GM23338 (cell line): ENCODE data around the gene PNKP.

Experiments used
- CREB1 ChIP-seq: fragments of 250-450 bp; sonication (Bioruptor Pico); IDR thresholded peaks from 2 replicates; pipeline ENCODE4 v1.5.0; 2020; ENCODE audit warnings: low read depth, mild to moderate bottlenecking, moderate library complexity
- CTCF ChIP-seq, 2 experiments: fragments of 200-600 bp in 1 of 2; sonication (generic) in 1 of 2; conservative IDR thresholded peaks; 2 replicates each; pipeline versions ENCODE4 v1.5.1 to v1.6.1; 2016 to 2017; ENCODE audit warnings: antibody characterized with exemption in 2 of 2, low read depth in 2 of 2, mild to moderate bottlenecking in 2 of 2, moderate library complexity in 1 of 2
- ETS1 ChIP-seq: IDR thresholded peaks from 2 replicates; pipeline ENCODE4 v1.6.1; 2016; ENCODE audit warnings: antibody characterized with exemption
- EZH2 ChIP-seq: fragments of 200-600 bp; sonication (generic); IDR thresholded peaks from one replicate; pipeline ENCODE4 v1.8.0; 2017; ENCODE audit warnings: antibody characterized with exemption, mild to moderate bottlenecking, low read depth; ENCODE audit not compliant: unreplicated experiment
- EZH2phosphoT487 ChIP-seq: fragments of 200-600 bp; sonication (generic); IDR thresholded peaks from one replicate; pipeline ENCODE4 v1.8.1; 2018; ENCODE audit warnings: antibody characterized with exemption; ENCODE audit not compliant: unreplicated experiment
- JUNB ChIP-seq: IDR thresholded peaks from one replicate; pipeline ENCODE4 v1.6.1; 2016; ENCODE audit warnings: antibody characterized with exemption; ENCODE audit not compliant: unreplicated experiment
- POLR2AphosphoS5 ChIP-seq: IDR thresholded peaks from 2 replicates; pipeline ENCODE4 v1.6.1; 2016; ENCODE audit warnings: antibody characterized with exemption, low read depth
- REST ChIP-seq: IDR thresholded peaks from one replicate; pipeline ENCODE4 v1.6.1; 2018; ENCODE audit warnings: antibody characterized with exemption; ENCODE audit not compliant: unreplicated experiment

- TF ChIP-seq CTCF (conservative IDR thresholded peaks at IDR 0.05; ENCODE audit: low read depth in 2 of 2) (no peak), EZH2phosphoT487 (no peak), EZH2 (no peak), POLR2AphosphoS5 (no peak), CREB1 (CRISPR knock-in tag) (no peak), ETS1 (no peak), REST (no peak), JUNB (no peak)
Observed at GRCh38 chr19:49837009-49837310, 30.4 kb downstream of the PNKP start.
